ENCODE measurements around the gene EIF4EBP3. TPM values are rescaled to one million over a fixed set of nuclear protein-coding genes. Genes with fewer than 3 reads are reported as not detected.

Gene EIF4EBP3
- total and polyA plus RNA-seq, 9 of the 15 experiments (the other 6 are each of a cell fraction or from before 2014, with no cell fraction given) = 1.3 to 7.5 (median 3.8) TPM

DNA sequence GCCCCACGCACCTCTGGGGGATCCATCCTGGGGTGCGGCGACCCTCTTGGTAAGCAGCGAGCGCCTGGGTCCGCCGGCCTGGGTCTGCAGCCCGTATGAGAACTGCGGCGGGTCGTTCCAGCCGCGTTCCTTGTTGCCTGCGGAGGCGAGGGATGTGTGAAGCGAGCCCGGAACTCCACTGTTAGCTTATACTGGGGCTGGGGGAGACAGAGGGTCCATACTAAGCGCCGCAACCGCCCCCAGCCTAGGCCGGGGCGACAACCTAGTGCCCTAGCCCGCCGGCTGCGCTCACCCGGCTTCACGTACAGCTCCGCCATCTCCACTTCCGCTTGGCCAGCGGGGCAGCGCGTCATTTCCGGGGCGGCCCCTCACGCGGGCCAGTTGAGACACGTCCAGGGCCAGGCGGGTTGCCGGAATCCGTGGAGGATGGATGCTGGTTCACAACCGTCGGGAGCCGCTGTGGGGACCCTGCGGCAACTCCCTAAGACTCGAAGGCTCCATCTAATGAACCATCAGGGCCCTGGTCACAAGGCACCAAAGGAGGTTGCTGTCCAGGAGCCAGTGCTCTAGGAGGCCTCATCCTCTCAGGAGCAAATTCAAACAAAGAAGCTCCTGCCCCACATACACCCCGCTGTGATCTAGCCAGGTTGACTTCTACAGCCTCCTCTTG, 9.8 kb downstream of the EIF4EBP3 start, which contains the start of gene SRA1 (continued):
- TF ChIP-seq, protein P1, sequence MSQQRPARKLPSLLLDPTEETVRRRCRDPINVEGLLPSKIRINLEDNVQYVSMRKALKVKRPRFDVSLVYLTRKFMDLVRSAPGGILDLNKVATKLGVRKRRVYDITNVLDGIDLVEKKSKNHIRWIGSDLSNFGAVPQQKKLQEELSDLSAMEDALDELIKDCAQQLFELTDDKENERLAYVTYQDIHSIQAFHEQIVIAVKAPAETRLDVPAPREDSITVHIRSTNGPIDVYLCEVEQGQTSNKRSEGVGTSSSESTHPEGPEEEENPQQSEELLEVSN (IDR thresholded peaks at IDR 0.05; ENCODE audit: borderline replicate concordance in 1 of 2, extremely low read depth in 1 of 2, insufficient read depth in 1 of 2, insufficient read length in 1 of 2, low read depth in 1 of 2, low read length in 1 of 2, poor library complexity in 1 of 2, severe bottlenecking in 1 of 2) = peak in 1 of 2 experiments; percentile 75
- peak; percentile 88 for TF ChIP-seq POLR2H (tag; IDR thresholded peaks at IDR 0.05; ENCODE audit: low read depth)
- TF ChIP-seq, protein P2, sequence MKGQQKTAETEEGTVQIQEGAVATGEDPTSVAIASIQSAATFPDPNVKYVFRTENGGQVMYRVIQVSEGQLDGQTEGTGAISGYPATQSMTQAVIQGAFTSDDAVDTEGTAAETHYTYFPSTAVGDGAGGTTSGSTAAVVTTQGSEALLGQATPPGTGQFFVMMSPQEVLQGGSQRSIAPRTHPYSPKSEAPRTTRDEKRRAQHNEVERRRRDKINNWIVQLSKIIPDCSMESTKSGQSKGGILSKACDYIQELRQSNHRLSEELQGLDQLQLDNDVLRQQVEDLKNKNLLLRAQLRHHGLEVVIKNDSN (CRISPR knock-in tag; IDR thresholded peaks at IDR 0.05) = no peak; the same call in 1 of the 2 replicates
- no peak for TF ChIP-seq MCM7 (IDR thresholded peaks at IDR 0.05)
- no peak for TF ChIP-seq ZBTB8A (IDR thresholded peaks at IDR 0.05; ENCODE audit: partially characterized antibody)
- TF ChIP-seq SLC30A9 (CRISPR knock-in tag; IDR thresholded peaks at IDR 0.05) = no peak
- TF ChIP-seq, protein P3, sequence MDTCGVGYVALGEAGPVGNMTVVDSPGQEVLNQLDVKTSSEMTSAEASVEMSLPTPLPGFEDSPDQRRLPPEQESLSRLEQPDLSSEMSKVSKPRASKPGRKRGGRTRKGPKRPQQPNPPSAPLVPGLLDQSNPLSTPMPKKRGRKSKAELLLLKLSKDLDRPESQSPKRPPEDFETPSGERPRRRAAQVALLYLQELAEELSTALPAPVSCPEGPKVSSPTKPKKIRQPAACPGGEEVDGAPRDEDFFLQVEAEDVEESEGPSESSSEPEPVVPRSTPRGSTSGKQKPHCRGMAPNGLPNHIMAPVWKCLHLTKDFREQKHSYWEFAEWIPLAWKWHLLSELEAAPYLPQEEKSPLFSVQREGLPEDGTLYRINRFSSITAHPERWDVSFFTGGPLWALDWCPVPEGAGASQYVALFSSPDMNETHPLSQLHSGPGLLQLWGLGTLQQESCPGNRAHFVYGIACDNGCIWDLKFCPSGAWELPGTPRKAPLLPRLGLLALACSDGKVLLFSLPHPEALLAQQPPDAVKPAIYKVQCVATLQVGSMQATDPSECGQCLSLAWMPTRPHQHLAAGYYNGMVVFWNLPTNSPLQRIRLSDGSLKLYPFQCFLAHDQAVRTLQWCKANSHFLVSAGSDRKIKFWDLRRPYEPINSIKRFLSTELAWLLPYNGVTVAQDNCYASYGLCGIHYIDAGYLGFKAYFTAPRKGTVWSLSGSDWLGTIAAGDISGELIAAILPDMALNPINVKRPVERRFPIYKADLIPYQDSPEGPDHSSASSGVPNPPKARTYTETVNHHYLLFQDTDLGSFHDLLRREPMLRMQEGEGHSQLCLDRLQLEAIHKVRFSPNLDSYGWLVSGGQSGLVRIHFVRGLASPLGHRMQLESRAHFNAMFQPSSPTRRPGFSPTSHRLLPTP (IDR thresholded peaks at IDR 0.05; ENCODE audit: borderline replicate concordance, extremely low read depth, insufficient read length) = no peak
- TF ChIP-seq, protein P4, sequence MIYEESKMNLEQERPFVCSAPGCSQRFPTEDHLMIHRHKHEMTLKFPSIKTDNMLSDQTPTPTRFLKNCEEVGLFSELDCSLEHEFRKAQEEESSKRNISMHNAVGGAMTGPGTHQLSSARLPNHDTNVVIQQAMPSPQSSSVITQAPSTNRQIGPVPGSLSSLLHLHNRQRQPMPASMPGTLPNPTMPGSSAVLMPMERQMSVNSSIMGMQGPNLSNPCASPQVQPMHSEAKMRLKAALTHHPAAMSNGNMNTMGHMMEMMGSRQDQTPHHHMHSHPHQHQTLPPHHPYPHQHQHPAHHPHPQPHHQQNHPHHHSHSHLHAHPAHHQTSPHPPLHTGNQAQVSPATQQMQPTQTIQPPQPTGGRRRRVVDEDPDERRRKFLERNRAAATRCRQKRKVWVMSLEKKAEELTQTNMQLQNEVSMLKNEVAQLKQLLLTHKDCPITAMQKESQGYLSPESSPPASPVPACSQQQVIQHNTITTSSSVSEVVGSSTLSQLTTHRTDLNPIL (CRISPR knock-in tag; IDR thresholded peaks at IDR 0.05) = no peak
- TF ChIP-seq, protein P5, sequence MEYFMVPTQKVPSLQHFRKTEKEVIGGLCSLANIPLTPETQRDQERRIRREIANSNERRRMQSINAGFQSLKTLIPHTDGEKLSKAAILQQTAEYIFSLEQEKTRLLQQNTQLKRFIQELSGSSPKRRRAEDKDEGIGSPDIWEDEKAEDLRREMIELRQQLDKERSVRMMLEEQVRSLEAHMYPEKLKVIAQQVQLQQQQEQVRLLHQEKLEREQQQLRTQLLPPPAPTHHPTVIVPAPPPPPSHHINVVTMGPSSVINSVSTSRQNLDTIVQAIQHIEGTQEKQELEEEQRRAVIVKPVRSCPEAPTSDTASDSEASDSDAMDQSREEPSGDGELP (CRISPR knock-in tag; IDR thresholded peaks at IDR 0.05; ENCODE audit: borderline replicate concordance) = peak; percentile 92
- no peak for TF ChIP-seq ZNF239 (CRISPR knock-in tag; IDR thresholded peaks at IDR 0.05)
- TF ChIP-seq U2AF1 (optimal IDR thresholded peaks at IDR 0.05; ENCODE audit: low read depth, low read length) = no peak
- TF ChIP-seq, protein P6, sequence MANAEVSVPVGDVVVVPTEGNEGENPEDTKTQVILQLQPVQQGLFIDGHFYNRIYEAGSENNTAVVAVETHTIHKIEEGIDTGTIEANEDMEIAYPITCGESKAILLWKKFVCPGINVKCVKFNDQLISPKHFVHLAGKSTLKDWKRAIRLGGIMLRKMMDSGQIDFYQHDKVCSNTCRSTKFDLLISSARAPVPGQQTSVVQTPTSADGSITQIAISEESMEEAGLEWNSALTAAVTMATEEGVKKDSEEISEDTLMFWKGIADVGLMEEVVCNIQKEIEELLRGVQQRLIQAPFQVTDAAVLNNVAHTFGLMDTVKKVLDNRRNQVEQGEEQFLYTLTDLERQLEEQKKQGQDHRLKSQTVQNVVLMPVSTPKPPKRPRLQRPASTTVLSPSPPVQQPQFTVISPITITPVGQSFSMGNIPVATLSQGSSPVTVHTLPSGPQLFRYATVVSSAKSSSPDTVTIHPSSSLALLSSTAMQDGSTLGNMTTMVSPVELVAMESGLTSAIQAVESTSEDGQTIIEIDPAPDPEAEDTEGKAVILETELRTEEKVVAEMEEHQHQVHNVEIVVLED (CRISPR knock-in tag; IDR thresholded peaks at IDR 0.05) = 0 out of 2 replicates have a peak, but pooled peaks have one; percentile 39
- no peak for TF ChIP-seq SRF (CRISPR knock-in tag; IDR thresholded peaks at IDR 0.05)
- no peak for TF ChIP-seq ZNF197 (CRISPR knock-in tag; IDR thresholded peaks at IDR 0.05; ENCODE audit: low read depth)
- TF ChIP-seq, protein P7, sequence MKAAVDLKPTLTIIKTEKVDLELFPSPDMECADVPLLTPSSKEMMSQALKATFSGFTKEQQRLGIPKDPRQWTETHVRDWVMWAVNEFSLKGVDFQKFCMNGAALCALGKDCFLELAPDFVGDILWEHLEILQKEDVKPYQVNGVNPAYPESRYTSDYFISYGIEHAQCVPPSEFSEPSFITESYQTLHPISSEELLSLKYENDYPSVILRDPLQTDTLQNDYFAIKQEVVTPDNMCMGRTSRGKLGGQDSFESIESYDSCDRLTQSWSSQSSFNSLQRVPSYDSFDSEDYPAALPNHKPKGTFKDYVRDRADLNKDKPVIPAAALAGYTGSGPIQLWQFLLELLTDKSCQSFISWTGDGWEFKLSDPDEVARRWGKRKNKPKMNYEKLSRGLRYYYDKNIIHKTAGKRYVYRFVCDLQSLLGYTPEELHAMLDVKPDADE (conservative IDR thresholded peaks at IDR 0.05; ENCODE audit: control insufficient read depth, low read depth, low read length) = peak; percentile 78
